ENCODE data around the gene HBE1.

GRCh38 chr11:5291207-5291838, 21.6 kb upstream of the HBE1 start:
- TF ChIP-seq CTCF (optimal IDR thresholded peaks at IDR 0.05 in 1 of 3, IDR thresholded peaks at IDR 0.05 in 1 of 3, conservative IDR thresholded peaks at IDR 0.05 in 1 of 3; ENCODE audit: extremely low read depth in 1 of 3, insufficient read depth in 2 of 3, low read length in 3 of 3): peak; percentile 66 to 81 (median 77)
- TF ChIP-seq EZH2 (IDR thresholded peaks at IDR 0.05; ENCODE audit: low read length): no peak

All from keratinocyte (primary cell).